OCI-LY7 (cell line): Measurements from ENCODE around the gene IP6K3.

Experiments
- EZH2phosphoT487 ChIP-seq: fragments of 200-600 bp; sonication (generic); IDR thresholded peaks from 2 replicates; pipeline ENCODE4 v1.6.1; 2018; ENCODE audit warnings: low read depth, borderline replicate concordance, mild to moderate bottlenecking, mixed run types, antibody characterized with exemption, low read length, moderate library complexity, mixed read lengths
- TF ChIP-seq, protein P1 (sequence below): fragments of 200-600 bp; sonication (generic); conservative IDR thresholded peaks from 2 replicates; pipeline ENCODE4 v1.5.1; 2014; ENCODE audit warnings: mild to moderate bottlenecking, antibody characterized with exemption, low read length, moderate library complexity, mixed read lengths

- TF ChIP-seq, protein P1, sequence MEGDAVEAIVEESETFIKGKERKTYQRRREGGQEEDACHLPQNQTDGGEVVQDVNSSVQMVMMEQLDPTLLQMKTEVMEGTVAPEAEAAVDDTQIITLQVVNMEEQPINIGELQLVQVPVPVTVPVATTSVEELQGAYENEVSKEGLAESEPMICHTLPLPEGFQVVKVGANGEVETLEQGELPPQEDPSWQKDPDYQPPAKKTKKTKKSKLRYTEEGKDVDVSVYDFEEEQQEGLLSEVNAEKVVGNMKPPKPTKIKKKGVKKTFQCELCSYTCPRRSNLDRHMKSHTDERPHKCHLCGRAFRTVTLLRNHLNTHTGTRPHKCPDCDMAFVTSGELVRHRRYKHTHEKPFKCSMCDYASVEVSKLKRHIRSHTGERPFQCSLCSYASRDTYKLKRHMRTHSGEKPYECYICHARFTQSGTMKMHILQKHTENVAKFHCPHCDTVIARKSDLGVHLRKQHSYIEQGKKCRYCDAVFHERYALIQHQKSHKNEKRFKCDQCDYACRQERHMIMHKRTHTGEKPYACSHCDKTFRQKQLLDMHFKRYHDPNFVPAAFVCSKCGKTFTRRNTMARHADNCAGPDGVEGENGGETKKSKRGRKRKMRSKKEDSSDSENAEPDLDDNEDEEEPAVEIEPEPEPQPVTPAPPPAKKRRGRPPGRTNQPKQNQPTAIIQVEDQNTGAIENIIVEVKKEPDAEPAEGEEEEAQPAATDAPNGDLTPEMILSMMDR = no peak
- no peak for TF ChIP-seq EZH2phosphoT487
These were observed 8.6 kb upstream of the IP6K3 start for GRCh38 chr6:33755070-33755869.
